GM19438 (cell line): ENCODE results near the gene BGN.

Source experiments
- ATAC-seq: cut with Tn5 transposase; IDR thresholded peaks from one replicate; pipeline ENCODE4 v1.9.1; 2021; ENCODE audit warnings: low read depth; ENCODE audit not compliant: unreplicated experiment

Gene BGN

GRCh38 chrX:153494541-153495361 lies at the start of gene BGN:
Gene BGN (plus strand): TSS chrX:153494980. CDS start chrX:153504632, 9,652 bp downstream.
- no peak for ATAC-seq

GRCh38 chrX:153445106-153445855 lies 49.5 kb upstream of the BGN start:
- ATAC-seq, result no peak

DNA sequence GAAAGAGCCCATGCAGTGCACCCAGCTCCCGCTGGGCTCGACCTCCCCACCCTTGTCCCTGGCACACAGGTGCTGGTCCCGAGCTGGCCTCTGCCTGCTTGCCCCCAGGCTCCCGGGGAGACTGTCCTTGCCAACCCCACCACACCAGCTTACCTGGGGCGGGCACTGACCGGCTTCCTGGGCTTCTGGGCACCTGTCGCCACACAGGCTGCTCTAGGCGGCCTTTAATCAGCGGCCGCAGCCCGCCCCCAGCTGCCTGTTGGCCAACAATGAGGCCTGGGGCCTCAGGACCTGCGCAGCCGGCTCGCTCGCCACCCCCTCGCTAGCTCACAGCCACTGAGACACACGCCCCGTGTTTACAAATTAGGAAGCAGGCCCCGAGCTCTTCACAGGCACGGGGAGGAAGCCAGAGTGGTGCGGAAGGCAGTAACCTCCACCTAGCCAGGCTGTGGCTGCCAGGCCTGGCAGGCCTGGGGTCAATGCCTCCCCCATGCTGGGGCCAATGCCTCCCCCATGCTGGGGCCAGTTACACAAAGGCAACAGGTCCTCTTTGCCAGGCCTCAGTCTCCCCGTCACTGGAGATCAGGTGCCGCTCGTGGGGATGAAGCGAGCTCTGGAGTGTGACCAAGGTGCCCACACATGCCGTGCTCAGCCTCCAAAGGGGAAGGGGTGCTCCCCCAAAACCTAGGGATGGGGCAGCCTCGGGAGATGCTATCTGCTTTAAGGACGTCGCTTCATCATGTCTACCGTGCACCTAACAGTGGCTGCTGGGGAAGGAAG lies 48.7 kb upstream of the BGN start, which contains the start of gene TREX2:
TREX2 (minus strand) TSS at position 201 of the 780 bp plus-strand sequence. CDS start 626 bp downstream, outside the sequence.
- no peak for ATAC-seq

GRCh38 chrX:153446636-153446936 lies 48.2 kb upstream of the BGN start:
- no peak for ATAC-seq

DNA sequence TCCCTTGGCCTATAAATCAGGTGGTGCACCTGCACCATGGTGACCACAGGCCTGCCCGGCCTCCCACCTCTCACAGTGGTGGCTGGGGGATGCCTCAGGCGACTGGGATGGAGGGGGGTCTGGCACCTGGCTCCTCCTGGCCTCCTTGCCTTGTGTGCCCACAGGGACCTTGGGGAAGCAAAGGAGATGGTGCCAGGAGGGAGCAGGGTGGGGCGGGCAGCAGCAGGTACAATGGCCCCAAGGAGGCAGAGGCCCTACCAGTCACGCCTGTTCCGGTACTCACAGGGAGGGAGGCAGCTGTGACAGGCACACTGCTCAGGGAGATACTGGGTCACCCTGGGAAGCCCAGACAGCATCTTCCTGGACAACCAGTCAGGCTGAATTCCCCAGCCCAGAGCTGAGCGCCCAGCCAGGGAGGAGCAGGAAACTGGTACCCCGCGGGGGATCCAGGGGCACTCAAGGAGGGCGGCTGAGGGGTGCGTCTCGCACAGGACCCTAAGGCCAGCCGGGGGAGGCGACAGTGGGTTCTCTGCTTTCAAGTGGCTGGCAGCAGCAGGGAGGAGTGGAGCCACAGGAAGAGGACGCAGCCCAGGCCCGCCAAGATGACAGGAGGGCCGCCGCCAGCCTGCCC lies 47.7 kb upstream of the BGN start:
- ATAC-seq, result no peak

- no peak for ATAC-seq
These were observed 47.2 kb upstream of the BGN start for GRCh38 chrX:153447581-153447960.

DNA sequence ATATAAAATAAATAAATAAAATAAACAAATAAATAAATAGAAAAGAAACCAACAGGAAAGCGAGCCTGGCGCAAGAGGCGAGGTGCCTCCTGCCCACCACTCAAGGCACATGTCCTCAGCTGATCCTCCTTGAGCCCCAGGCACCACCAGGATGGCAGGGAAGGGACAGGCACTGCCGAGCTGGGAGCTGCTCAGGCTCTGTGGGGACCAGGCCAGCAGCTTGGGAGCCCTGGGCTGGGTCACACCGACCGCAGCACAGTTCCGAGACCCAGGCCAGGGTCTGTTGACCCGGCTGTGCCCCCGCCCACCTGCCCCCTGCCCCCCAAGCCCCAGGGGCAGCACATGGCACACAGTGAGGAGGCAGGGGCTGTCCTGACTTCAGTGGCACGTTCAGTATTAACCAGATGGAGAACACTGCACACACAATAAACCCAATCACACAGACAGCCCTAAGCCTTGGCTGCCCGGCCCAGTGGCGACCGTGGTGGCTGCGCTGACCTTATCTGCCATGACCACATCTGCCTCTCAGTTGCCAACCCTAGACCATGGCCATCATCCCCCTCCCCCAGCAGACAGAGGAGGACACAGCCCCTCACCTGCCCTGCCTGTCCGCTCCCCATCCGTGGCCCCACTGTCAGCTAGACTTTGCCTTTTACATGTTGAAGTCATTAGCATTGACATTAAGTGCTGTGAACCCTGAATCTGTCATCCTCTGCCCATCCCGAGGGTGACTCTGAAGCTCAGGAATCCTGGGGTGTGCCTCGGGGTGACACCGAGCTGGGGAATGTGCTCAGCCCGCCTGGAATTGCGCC lies 46.0 kb upstream of the BGN start:
- ATAC-seq, result no peak

- ATAC-seq, result no peak
These were observed 45.2 kb upstream of the BGN start for GRCh38 chrX:153449368-153450113.

DNA sequence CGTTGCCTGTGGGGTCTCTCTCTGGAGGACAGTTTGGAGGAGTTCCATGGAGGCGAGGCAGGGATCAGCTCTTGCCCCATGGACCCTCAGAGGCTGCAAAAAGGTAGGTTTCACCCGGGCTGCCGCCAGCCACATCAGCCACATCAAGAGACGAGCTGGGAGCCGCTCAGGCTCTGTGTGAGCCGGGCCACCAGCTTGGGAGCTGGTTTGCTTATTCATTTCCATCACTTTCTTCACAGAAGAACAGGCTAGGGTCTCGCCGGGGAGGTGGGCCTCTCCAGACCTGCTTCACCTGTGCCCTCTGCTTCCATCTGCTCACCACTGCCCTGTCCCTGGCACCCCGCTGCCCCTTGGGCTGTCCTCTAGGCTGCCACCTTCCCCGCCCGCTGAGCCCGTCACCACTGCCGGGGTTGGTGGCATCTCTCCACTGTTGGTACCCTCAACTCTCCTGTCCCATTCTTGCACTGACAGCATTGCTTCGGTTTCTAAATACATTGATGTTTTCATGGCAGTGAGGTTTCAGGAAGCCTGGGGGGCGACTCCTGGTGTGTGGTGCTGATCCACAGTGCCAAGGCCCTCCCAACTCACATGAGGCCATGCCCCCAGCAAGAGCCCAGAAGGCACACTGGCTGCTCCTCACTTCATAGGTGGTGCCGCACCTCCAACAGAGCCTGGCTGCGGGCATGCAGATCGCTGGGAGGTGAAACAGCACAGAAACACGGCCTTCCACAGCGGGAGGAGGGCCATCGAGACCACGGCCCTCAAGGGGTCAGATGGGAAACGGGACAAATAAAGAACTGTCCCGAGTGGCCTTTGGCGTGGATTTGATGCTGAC lies 44.4 kb upstream of the BGN start:
- no peak for ATAC-seq

DNA sequence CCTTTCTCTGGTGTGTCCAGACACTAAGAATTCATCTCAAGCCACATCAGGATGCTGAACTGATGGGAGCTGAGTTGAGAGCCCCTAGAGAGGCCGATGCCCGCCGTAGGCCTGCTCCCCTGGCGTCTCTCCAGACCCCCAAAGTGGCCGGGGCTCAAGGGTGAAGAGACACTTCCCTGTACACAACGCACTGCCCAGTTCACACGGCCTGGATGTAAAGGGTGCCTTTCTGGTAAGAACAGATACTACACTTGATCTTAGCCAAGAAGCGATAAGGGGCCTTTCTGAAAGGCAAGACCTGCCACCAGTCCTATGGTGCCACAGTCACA lies 43.9 kb upstream of the BGN start:
- no peak for ATAC-seq

DNA sequence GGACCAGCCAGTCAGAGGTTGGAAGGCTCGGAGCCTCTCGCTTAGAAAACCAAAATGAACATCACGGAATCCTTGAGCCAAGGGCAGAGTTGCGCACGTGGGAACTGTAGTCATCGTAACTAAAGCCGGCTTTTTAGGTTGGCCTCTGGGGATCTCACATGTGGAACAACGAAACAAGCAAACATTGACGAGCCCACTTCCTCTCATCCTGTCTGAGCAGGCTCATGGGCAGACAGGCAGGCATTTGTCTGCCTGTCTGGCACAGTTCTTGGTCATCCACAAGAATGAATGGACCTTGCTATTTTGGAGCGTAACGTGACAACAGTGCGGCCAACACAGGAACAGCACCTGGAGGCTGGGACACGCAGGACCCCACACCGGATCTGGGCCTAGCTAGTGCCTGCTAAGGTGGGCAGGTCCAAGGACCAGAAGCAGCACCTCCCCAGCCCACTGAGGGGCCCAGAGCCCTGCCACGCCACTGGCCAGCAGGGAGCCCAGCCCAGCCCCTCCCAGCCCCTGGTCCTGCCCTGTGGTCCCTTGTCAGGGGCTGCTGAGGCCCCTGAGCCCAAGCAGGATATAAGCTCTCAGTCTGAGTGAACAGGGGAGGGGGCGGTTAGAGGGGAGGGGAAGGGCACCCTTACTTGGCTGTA lies 39.8 kb upstream of the BGN start:
- no peak for ATAC-seq

GRCh38 chrX:153455571-153455970 lies 39.2 kb upstream of the BGN start:
- ATAC-seq, result no peak

GRCh38 chrX:153456161-153456560 lies 38.6 kb upstream of the BGN start:
- no peak for ATAC-seq

DNA sequence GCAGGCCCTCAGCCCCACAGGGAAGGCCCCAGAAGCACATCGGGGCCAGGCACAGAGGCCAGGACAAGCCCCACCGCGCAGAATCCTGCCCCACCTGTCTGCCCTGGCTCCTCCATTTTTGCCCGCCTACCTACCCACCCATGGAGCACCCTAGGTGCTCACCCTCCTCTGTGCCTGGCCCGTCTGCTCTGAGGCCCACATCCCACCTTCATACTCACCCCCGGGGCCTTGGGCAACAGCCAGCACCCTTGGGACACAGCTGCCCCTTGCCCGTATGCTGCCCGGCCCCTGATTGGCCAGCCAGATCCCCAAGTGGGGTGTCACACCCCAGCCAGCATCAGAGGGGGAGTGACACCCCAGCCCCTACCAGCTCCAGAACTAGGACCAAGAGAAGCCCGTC lies 38.1 kb upstream of the BGN start:
- no peak for ATAC-seq

GRCh38 chrX:153457136-153457825 lies 37.5 kb upstream of the BGN start:
- no peak for ATAC-seq

GRCh38 chrX:153457827-153458466 lies 36.8 kb upstream of the BGN start:
- no peak for ATAC-seq

GRCh38 chrX:153458476-153458875 lies 36.3 kb upstream of the BGN start:
- no peak for ATAC-seq
